KMS-11 (cell line): ENCODE data around the gene SAPCD2.

Experiments
- H2AFZ ChIP-seq: fragments of 200-600 bp; sonication (generic); 2 replicates; pipeline ENCODE4 v1.6.1; 2016; ENCODE audit warnings: antibody characterized with exemption, mixed run types, low read depth
- H3K27ac ChIP-seq: fragments of 200-600 bp; sonication (generic); 2 replicates; pipeline ENCODE4 v1.6.1; 2016; ENCODE audit warnings: mild to moderate bottlenecking, mixed run types
- H3K27me3 ChIP-seq: fragments of 200-600 bp; sonication (generic); 2 replicates; pipeline ENCODE4 v1.6.1; 2017; ENCODE audit warnings: mild to moderate bottlenecking, low read depth, mixed run types, moderate library complexity; ENCODE audit not compliant: insufficient read depth
- H3K36me3 ChIP-seq: fragments of 200-600 bp; sonication (generic); 2 replicates; pipeline ENCODE4 v1.6.1; 2017; ENCODE audit warnings: mild to moderate bottlenecking, mixed run types; ENCODE audit not compliant: insufficient read depth
- H3K4me1 ChIP-seq: fragments of 200-600 bp; sonication (generic); 2 replicates; pipeline ENCODE4 v1.6.1; 2016; ENCODE audit warnings: mild to moderate bottlenecking, low read depth, mixed run types; ENCODE audit not compliant: poor library complexity, severe bottlenecking
- H3K4me2 ChIP-seq: fragments of 200-600 bp; sonication (generic); 2 replicates; pipeline ENCODE4 v1.7.0; 2016; ENCODE audit warnings: mild to moderate bottlenecking, mixed run types
- H3K4me3 ChIP-seq: fragments of 200-600 bp; sonication (generic); IDR thresholded peaks from 2 replicates; pipeline ENCODE4 v1.6.1; 2017; ENCODE audit warnings: low read depth, low read length, mixed read lengths; ENCODE audit not compliant: insufficient read depth
- H3K79me2 ChIP-seq: fragments of 200-600 bp; sonication (generic); 2 replicates; pipeline ENCODE4 v1.6.1; 2016; ENCODE audit warnings: low read depth, mixed run types; ENCODE audit not compliant: insufficient read depth
- H3K9ac ChIP-seq: fragments of 200-600 bp; sonication (generic); 2 replicates; pipeline ENCODE4 v1.6.1; 2016; ENCODE audit warnings: mild to moderate bottlenecking, mixed run types
- H4K20me1 ChIP-seq: fragments of 200-600 bp; sonication (generic); 2 replicates; pipeline ENCODE4 v1.6.1; 2016; ENCODE audit warnings: mild to moderate bottlenecking, mixed run types; ENCODE audit not compliant: insufficient read depth
- TF ChIP-seq, protein P1 (sequence below): fragments of 200-600 bp; sonication (generic); conservative IDR thresholded peaks from 2 replicates; pipeline ENCODE4 v1.6.1; 2017; ENCODE audit warnings: low read depth, mild to moderate bottlenecking, antibody characterized with exemption, low read length, moderate library complexity, mixed read lengths

Gene SAPCD2

DNA sequence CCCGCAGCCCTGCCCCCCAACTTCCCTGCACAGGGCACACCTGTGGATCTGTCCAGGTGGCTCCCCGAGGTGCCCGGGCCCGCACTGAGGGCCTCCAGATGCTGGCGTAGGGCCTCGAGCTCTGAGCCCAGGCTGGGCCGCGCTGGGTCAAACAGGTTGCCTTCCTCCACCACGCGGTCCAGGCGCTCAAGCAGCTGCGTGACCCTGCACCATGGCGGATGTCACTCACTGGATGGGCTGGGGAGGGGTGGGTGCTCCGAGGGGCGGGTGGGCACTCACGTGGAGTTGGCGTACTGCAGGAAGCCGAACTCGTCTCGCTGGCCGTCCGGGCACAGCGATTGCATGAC lies 47.7 kb downstream of the SAPCD2 start:
- Histone ChIP-seq H3K4me3 (no peak overlapping the region), H2AFZ (no peak overlapping the region), H3K4me1 (peaks cover 4% of the 10 kb centered on the region), H4K20me1 (no peaks in the 10 kb centered on the region), H3K36me3 (no peaks in the 10 kb centered on the region), H3K79me2 (no peaks in the 10 kb centered on the region), H3K9ac (no peak overlapping the region), H3K27me3 (peaks cover 13% of the 10 kb centered on the region; the same call in 1 of the 2 replicates), H3K4me2 (no peak overlapping the region), H3K27ac (no peak overlapping the region)
- TF ChIP-seq, protein P1, sequence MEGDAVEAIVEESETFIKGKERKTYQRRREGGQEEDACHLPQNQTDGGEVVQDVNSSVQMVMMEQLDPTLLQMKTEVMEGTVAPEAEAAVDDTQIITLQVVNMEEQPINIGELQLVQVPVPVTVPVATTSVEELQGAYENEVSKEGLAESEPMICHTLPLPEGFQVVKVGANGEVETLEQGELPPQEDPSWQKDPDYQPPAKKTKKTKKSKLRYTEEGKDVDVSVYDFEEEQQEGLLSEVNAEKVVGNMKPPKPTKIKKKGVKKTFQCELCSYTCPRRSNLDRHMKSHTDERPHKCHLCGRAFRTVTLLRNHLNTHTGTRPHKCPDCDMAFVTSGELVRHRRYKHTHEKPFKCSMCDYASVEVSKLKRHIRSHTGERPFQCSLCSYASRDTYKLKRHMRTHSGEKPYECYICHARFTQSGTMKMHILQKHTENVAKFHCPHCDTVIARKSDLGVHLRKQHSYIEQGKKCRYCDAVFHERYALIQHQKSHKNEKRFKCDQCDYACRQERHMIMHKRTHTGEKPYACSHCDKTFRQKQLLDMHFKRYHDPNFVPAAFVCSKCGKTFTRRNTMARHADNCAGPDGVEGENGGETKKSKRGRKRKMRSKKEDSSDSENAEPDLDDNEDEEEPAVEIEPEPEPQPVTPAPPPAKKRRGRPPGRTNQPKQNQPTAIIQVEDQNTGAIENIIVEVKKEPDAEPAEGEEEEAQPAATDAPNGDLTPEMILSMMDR = no peak

DNA sequence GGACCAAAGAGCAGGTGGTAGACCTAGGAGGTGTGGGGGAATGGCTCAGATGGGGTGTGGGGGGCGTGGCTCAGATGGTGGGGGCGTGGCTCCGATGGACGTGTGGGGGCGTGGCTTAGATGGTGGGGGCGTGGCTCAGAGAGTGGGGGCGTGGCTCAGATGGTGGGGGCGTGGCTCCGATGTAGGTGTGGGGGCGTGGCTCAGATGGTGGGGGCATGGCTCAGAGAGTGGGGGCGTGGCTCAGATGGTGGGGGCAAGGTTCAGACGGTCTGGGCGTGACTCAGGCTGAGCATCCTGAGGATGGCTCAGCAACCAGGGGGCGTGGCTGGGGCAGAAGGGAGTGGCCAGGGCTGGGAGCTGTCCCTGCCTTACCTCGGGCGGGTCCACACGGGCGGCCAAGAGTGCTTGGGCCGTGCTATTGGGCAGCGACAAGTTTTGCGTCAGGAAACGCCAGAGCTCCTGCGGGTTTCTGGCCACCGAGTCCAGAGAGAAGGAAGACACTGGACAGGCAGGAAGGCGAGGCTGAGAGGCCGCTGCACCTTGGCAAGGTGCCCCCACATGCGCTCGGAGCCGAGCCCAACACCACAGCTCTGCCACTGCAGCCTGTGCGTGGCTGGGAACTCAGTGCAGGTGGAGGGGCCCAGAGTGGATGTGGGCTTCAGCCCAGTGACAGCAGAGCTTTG lies 48.2 kb downstream of the SAPCD2 start:
- Histone ChIP-seq H3K4me1 (peaks cover 4% of the 10 kb centered on the region), H2AFZ (no peak overlapping the region), H3K79me2 (no peaks in the 10 kb centered on the region), H3K4me3 (no peak overlapping the region), H3K9ac (no peak overlapping the region), H3K36me3 (no peaks in the 10 kb centered on the region), H3K4me2 (no peak overlapping the region), H3K27ac (no peak overlapping the region), H4K20me1 (no peaks in the 10 kb centered on the region), H3K27me3 (peaks cover 8% of the 10 kb centered on the region; the same call in 1 of the 2 replicates)
- TF ChIP-seq, protein P1 = no peak

DNA sequence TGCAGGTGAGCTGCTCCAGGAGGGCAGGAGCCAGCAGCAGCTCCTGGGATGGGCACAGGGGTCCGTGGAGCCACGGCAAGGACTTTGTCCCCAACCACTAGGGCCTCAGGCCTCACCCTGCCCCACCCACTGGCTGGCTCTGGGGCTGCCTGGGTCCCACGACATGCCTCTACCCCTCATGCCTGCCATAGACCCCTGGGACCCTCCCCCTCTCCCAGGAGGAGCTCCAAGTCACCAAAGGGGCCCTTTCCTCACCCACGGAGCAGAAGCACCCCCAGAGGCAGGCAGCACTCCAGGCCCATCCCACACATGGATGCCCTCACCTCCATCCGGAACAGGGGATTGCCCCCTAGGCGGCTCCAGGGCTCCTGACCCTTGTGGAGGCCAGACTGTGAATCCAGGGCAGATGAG lies 48.8 kb downstream of the SAPCD2 start:
- Histone ChIP-seq H3K4me2 (no peak overlapping the region), H4K20me1 (no peaks in the 10 kb centered on the region), H3K79me2 (no peaks in the 10 kb centered on the region), H3K27me3 (peaks cover 5% of the 10 kb centered on the region; the same call in 1 of the 2 replicates), H3K9ac (no peak overlapping the region), H2AFZ (no peak overlapping the region), H3K36me3 (no peaks in the 10 kb centered on the region), H3K4me1 (peaks cover 4% of the 10 kb centered on the region), H3K4me3 (no peak overlapping the region), H3K27ac (no peak overlapping the region)
- TF ChIP-seq, protein P1 = no peak

DNA sequence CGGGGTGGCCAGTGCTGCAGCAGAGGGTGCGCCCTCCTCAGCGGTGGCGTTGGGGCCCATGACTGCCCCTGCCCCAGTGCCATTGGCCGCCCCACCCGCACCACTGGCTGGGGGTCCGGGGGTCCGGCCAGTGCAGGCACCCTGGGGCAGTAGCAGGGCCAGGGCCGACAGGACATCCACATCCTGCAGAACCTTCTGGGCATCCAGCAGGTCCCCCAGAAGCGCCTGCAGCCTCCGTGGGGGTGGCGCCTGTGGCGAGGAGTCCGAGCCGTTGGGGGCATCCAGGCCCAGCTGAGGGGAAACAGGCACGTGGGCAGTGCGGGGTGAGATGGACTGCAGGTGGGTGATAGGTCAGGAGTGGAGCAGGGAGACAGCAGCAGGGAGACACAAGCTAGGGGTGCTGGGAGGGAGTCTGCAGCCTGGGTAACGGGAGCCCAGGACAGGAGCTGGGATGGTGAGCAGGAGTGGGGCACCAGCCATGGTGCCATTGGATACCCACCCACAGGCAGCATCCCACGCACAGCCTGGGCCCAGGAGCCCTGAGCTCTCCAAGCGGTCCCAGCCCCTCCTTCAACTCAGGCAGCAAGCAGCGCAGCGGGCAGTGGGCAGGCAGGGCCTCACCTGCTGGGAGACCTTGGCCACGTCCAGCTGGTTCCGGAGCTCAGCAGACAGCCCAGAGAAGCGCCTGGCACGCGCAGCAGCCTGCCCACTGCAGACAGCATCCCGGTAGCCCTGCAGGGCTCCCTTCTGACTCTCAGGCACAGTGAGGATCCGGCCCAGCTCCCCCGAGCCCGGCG lies 49.4 kb downstream of the SAPCD2 start:
- Histone ChIP-seq H3K4me2 (no peak overlapping the region), H2AFZ (no peak overlapping the region), H3K27me3 (peaks cover 5% of the 10 kb centered on the region; the same call in 1 of the 2 replicates), H3K27ac (no peak overlapping the region), H3K9ac (no peak overlapping the region), H4K20me1 (no peaks in the 10 kb centered on the region), H3K4me1 (peaks cover 4% of the 10 kb centered on the region), H3K4me3 (no peak overlapping the region), H3K79me2 (no peaks in the 10 kb centered on the region), H3K36me3 (no peaks in the 10 kb centered on the region)
- TF ChIP-seq, protein P1 = no peak
